ENCODE measurements around the gene OBSCN. TPM values are rescaled to one million over a fixed set of nuclear protein-coding genes. Genes with fewer than 3 reads are reported as not detected.

Gene OBSCN
- total and polyA plus RNA-seq, 10 of the 15 experiments (the other 5 are each of a cell fraction or from before 2014, with no cell fraction given), result 0.01 to 0.36 (median 0.08) TPM; not detected in 2

DNA sequence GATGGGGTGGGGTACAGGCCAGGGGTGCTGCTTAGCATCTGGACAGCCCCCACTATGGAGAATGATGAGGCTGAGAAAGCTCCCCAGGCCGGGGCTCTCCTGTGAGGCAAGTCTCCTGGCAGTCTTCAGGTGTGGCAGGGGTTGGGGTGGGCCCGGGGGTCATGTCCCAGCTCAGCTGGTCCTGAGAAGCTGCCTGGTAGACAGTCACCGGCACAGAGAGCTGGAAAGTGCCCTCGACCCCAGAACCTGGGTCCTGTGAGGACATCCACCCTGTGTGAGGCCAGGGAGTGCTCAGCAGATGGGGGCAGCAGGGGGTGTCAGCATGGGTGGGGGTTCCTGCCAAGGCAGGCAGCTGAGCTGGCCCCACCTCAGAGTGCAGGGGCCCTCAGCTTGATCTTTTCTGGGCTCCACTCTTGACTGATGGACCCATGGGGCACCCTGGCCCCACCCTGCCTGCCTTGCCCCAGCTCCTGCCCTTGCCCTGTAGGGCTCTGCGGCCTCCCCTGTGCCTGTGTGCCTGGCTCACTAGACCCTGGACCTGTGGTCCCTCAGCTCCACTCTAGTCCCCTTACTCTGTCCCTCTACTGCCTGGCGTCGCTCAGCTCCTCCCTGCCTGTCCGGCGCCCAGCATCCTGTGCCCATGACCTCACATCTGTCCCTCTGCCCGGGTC lies 36.5 kb upstream of the OBSCN start:
- CTCF ChIA-PET, result interaction anchor here (0.8 to 1.1 kb wide), 2 partner anchors 41 kb away, joined by 3 read pairs; no protein-coding TSS in a partner anchor
- Histone ChIP-seq H3K9me3 (replicated peaks; ENCODE audit: control insufficient read depth, insufficient read depth, low read length) (no peaks in the 10 kb centered on the region), H3K4me3 (no peak overlapping the region), H3K9ac (ENCODE audit: control insufficient read depth, insufficient read depth, low read length) (no peak overlapping the region), H4K20me1 (ENCODE audit: control insufficient read depth, insufficient read depth) (no peaks in the 10 kb centered on the region), H3K4me1 (ENCODE audit: control insufficient read depth, insufficient read depth, low read length) (peaks cover 10% of the 10 kb centered on the region), H2AFZ (ENCODE audit: control insufficient read depth, low read depth, low read length) (no peak overlapping the region), H3K27me3 (replicated peaks in 1 of 2; ENCODE audit: control insufficient read depth in 2 of 2, insufficient read depth in 2 of 2, low read length in 1 of 2) (no peaks in the 10 kb centered on the region), H3K79me2 (ENCODE audit: control insufficient read depth, insufficient read depth, low read length) (peaks cover 2% of the 10 kb centered on the region), H3K4me2 (ENCODE audit: control insufficient read depth, insufficient read depth) (no peak overlapping the region), H3K36me3 (ENCODE audit: control insufficient read depth in 2 of 2, insufficient read depth in 2 of 2, low read length in 1 of 2) (peaks cover 0 to 5% of the 10 kb centered on the region in 2 experiments; a peak in 2 of 4 replicates), H3K27ac (ENCODE audit: control insufficient read depth, insufficient read depth) (no peak overlapping the region)
- no peak for FAIRE-seq
- no TSS peak for BruUV-seq (replicated peaks)
- POLR2A ChIA-PET, result no interaction called here
- in situ Hi-C loops (cut with MboI), result loop anchor here (5.0 kb wide), 1 partner anchor 34 kb away; no protein-coding TSS in a partner anchor
- no peak for DNase-seq (ENCODE audit: low read depth, low spot score)
- intact Hi-C loops (cut with micrococcal nuclease; ENCODE audit: unreplicated experiment), result no loop called here
- peak; percentile 8; the same call in 2 of the 3 replicates for ATAC-seq
- WGBS (ENCODE audit: insufficient coverage, insufficient replicate concordance, low lambda C conversion rate, missing lambda C conversion rate), result 71% methylated on average over 10 of the region's 10 CpGs
- SMC1A ChIA-PET (ENCODE audit: uncharacterized antibody, unreplicated experiment), result no interaction called here
- RAD21 ChIA-PET (ENCODE audit: unreplicated experiment), result no interaction called here
- TF ChIP-seq, protein P1, sequence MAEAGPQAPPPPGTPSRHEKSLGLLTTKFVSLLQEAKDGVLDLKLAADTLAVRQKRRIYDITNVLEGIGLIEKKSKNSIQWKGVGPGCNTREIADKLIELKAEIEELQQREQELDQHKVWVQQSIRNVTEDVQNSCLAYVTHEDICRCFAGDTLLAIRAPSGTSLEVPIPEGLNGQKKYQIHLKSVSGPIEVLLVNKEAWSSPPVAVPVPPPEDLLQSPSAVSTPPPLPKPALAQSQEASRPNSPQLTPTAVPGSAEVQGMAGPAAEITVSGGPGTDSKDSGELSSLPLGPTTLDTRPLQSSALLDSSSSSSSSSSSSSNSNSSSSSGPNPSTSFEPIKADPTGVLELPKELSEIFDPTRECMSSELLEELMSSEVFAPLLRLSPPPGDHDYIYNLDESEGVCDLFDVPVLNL (IDR thresholded peaks at IDR 0.05; ENCODE audit: low read depth, low read length), result no peak
- TF ChIP-seq YBX1 (IDR thresholded peaks at IDR 0.05) (no peak), STAT3 (IDR thresholded peaks at IDR 0.05; ENCODE audit: low read depth, low read length) (no peak), CBX5 (IDR thresholded peaks at IDR 0.05; ENCODE audit: low read depth) (no peak), IRF4 (IDR thresholded peaks at IDR 0.05; ENCODE audit: low read depth, low read length) (no peak), POLR2AphosphoS2 (IDR thresholded peaks at IDR 0.05; ENCODE audit: low read depth, low read length) (no peak)
- TF ChIP-seq, protein P2, sequence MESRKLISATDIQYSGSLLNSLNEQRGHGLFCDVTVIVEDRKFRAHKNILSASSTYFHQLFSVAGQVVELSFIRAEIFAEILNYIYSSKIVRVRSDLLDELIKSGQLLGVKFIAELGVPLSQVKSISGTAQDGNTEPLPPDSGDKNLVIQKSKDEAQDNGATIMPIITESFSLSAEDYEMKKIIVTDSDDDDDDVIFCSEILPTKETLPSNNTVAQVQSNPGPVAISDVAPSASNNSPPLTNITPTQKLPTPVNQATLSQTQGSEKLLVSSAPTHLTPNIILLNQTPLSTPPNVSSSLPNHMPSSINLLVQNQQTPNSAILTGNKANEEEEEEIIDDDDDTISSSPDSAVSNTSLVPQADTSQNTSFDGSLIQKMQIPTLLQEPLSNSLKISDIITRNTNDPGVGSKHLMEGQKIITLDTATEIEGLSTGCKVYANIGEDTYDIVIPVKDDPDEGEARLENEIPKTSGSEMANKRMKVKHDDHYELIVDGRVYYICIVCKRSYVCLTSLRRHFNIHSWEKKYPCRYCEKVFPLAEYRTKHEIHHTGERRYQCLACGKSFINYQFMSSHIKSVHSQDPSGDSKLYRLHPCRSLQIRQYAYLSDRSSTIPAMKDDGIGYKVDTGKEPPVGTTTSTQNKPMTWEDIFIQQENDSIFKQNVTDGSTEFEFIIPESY (IDR thresholded peaks at IDR 0.05), result no peak
- TF ChIP-seq, protein P3, sequence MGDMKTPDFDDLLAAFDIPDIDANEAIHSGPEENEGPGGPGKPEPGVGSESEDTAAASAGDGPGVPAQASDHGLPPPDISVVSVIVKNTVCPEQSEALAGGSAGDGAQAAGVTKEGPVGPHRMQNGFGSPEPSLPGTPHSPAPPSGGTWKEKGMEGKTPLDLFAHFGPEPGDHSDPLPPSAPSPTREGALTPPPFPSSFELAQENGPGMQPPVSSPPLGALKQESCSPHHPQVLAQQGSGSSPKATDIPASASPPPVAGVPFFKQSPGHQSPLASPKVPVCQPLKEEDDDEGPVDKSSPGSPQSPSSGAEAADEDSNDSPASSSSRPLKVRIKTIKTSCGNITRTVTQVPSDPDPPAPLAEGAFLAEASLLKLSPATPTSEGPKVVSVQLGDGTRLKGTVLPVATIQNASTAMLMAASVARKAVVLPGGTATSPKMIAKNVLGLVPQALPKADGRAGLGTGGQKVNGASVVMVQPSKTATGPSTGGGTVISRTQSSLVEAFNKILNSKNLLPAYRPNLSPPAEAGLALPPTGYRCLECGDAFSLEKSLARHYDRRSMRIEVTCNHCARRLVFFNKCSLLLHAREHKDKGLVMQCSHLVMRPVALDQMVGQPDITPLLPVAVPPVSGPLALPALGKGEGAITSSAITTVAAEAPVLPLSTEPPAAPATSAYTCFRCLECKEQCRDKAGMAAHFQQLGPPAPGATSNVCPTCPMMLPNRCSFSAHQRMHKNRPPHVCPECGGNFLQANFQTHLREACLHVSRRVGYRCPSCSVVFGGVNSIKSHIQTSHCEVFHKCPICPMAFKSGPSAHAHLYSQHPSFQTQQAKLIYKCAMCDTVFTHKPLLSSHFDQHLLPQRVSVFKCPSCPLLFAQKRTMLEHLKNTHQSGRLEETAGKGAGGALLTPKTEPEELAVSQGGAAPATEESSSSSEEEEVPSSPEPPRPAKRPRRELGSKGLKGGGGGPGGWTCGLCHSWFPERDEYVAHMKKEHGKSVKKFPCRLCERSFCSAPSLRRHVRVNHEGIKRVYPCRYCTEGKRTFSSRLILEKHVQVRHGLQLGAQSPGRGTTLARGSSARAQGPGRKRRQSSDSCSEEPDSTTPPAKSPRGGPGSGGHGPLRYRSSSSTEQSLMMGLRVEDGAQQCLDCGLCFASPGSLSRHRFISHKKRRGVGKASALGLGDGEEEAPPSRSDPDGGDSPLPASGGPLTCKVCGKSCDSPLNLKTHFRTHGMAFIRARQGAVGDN (IDR thresholded peaks at IDR 0.05), result no peak
- TF ChIP-seq, protein P4, sequence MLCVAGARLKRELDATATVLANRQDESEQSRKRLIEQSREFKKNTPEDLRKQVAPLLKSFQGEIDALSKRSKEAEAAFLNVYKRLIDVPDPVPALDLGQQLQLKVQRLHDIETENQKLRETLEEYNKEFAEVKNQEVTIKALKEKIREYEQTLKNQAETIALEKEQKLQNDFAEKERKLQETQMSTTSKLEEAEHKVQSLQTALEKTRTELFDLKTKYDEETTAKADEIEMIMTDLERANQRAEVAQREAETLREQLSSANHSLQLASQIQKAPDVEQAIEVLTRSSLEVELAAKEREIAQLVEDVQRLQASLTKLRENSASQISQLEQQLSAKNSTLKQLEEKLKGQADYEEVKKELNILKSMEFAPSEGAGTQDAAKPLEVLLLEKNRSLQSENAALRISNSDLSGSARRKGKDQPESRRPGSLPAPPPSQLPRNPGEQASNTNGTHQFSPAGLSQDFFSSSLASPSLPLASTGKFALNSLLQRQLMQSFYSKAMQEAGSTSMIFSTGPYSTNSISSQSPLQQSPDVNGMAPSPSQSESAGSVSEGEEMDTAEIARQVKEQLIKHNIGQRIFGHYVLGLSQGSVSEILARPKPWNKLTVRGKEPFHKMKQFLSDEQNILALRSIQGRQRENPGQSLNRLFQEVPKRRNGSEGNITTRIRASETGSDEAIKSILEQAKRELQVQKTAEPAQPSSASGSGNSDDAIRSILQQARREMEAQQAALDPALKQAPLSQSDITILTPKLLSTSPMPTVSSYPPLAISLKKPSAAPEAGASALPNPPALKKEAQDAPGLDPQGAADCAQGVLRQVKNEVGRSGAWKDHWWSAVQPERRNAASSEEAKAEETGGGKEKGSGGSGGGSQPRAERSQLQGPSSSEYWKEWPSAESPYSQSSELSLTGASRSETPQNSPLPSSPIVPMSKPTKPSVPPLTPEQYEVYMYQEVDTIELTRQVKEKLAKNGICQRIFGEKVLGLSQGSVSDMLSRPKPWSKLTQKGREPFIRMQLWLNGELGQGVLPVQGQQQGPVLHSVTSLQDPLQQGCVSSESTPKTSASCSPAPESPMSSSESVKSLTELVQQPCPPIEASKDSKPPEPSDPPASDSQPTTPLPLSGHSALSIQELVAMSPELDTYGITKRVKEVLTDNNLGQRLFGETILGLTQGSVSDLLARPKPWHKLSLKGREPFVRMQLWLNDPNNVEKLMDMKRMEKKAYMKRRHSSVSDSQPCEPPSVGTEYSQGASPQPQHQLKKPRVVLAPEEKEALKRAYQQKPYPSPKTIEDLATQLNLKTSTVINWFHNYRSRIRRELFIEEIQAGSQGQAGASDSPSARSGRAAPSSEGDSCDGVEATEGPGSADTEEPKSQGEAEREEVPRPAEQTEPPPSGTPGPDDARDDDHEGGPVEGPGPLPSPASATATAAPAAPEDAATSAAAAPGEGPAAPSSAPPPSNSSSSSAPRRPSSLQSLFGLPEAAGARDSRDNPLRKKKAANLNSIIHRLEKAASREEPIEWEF (IDR thresholded peaks at IDR 0.05; ENCODE audit: insufficient replicate concordance, low read depth, low read length), result no peak
